Testis (tissue), 3 donors: Measurements from ENCODE around the gene TASP1. TPM values are rescaled to one million over a fixed set of nuclear protein-coding genes. Genes with fewer than 3 reads are reported as not detected.

Experiments
- DNase-seq: peaks from one replicate; pipeline ENCODE4 v3.0.0-alpha.2; 2019
- H3K27ac ChIP-seq, 2 donors: fragments of 200-600 bp; sonication (generic); one replicate each; pipeline ENCODE4 v1.5.1; 2019
- H3K27me3 ChIP-seq: fragments of 200-600 bp; sonication (generic); one replicate; pipeline ENCODE4 v1.5.1; 2019
- H3K36me3 ChIP-seq: fragments of 200-600 bp; sonication (generic); one replicate; pipeline ENCODE4 v1.5.1; 2017; ENCODE audit warnings: low read depth; ENCODE audit errors: missing control alignments
- H3K4me1 ChIP-seq: fragments of 200-600 bp; sonication (generic); one replicate; pipeline ENCODE4 v1.5.1; 2019
- H3K4me3 ChIP-seq, 2 donors: fragments of 200-600 bp; sonication (generic); one replicate each; pipeline ENCODE4 v1.5.1; 2017 to 2019
- H3K9me3 ChIP-seq: fragments of 200-600 bp; sonication (generic); one replicate; pipeline ENCODE4 v1.5.1; 2017
- POLR2A ChIP-seq: fragments of 450-650 bp; IDR thresholded peaks from one replicate; pipeline ENCODE4 v1.6.1; 2017; ENCODE audit warnings: antibody characterized with exemption, mild to moderate bottlenecking, moderate library complexity
- WGBS, 2 donors: methylation state at CpG; one replicate each; pipeline ENCODE4 v1.1.5; 2018; 5-methylcytosine and 5-hydroxymethylcytosine counted together
- intact Hi-C: fragments of 100-400 bp; cut with DNase I; formaldehyde crosslinking; loops from one replicate; pipeline ENCODE4 v1.15.1; 2023; ENCODE audit warnings: low total_unique reads
- polyA plus RNA-seq: library from polyadenylated mRNA; stranded (reverse); fragments of 350-450 nt; fragmentation: Illumina TruSeq; extraction: RNeasy Lipid Tissue Mini Kit (QIAGEN cat#74804); gene quantifications from one replicate; pipeline ENCODE4 v1.2.3, GENCODE V29; 2014; ENCODE audit warnings: low read depth, low replicate concordance; ENCODE audit not compliant: insufficient read depth
- total RNA-seq, 2 donors: library from RNA; depleted of rRNA; stranded (reverse); fragments of >200 nt; gene quantifications; one replicate each; pipeline ENCODE4 v1.2.3, GENCODE V29; 2016
- TF ChIP-seq, protein P1 (sequence below), 3 experiments: fragments of 450-650 bp in 2 of 3; fragments of 200-600 bp in 1 of 3; sonication (generic) in 1 of 3; IDR thresholded peaks; one replicate each; pipeline ENCODE4 v1.5.1; 2016 to 2019; ENCODE audit warnings: antibody characterized with exemption in 3 of 3, mild to moderate bottlenecking in 2 of 3, moderate library complexity in 1 of 3

The TASP1 gene
- total and polyA plus RNA-seq, 3 donors from 2014 or later: 10.5 to 14.4 (median 13.1) TPM

DNA sequence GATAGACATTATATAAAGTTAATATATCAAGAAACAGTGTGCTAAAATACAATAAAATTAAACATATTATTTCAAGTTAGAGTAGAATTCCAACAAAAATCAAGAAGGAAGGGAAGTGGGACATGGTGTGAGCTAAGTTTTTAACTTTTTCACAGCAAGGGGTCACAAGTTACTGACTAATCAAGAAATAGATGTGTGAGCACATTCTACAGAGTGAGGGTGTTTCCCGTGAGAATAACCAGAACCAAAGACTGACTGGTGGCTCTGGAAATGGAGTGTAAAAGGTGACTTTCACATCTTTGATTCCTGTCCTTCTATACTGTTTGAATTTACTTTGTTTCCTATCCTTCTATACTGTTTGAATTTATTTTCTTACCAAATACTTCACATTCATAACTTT, 206.6 kb downstream of the TASP1 start:
- intact Hi-C loops: no loop called here
- TF ChIP-seq POLR2A: no peak
- TF ChIP-seq, protein P1, sequence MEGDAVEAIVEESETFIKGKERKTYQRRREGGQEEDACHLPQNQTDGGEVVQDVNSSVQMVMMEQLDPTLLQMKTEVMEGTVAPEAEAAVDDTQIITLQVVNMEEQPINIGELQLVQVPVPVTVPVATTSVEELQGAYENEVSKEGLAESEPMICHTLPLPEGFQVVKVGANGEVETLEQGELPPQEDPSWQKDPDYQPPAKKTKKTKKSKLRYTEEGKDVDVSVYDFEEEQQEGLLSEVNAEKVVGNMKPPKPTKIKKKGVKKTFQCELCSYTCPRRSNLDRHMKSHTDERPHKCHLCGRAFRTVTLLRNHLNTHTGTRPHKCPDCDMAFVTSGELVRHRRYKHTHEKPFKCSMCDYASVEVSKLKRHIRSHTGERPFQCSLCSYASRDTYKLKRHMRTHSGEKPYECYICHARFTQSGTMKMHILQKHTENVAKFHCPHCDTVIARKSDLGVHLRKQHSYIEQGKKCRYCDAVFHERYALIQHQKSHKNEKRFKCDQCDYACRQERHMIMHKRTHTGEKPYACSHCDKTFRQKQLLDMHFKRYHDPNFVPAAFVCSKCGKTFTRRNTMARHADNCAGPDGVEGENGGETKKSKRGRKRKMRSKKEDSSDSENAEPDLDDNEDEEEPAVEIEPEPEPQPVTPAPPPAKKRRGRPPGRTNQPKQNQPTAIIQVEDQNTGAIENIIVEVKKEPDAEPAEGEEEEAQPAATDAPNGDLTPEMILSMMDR (IDR thresholded peaks at IDR 0.05): no peak
- no peaks in the 10 kb centered on the region for H3K9me3 ChIP-seq
- 95 to 100% methylated on average over 1 of the region's 1 CpG for whole genome bisulfite sequencing, 2 donors
- no peak overlapping the region for H3K4me3 ChIP-seq
- H3K27me3 ChIP-seq: no peaks in the 10 kb centered on the region
- H3K27ac ChIP-seq: no peak overlapping the region
- H3K36me3 ChIP-seq: no peaks in the 10 kb centered on the region
- no peak for DNase-seq
- no peaks in the 10 kb centered on the region for H3K4me1 ChIP-seq

DNA sequence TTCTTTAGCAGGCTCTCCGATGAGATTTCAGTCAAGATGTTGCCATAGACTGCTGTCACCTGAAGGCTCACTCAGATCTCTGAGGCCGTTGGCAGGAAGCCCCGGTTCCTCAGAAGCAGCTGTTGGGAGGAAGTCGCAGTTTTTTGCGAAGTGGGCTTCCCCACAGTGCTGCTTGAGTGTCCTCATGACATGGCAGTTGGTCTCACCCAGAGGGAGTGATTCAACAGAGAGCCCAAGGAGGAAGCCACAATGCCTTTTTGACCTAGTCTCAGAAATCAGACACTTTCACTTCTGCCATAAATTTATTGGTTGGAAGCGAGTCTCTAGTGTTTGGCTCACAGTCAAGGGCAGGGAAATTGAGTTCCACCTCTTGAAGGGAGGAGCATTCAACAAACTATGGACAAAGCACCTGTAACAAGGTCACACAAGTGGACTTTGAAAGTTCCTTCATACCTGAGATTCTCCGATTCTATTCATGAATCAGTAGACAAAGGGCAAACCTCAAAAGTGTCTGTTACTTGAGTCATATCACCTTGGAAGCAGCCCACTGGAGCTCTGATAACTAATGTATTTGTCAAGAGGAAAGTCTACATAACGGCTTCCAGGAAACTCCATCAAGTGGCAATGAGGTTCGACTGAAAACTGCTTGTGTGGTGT, 208.3 kb downstream of the TASP1 start:
- no peak overlapping the region for H3K4me3 ChIP-seq
- no peaks in the 10 kb centered on the region for H3K36me3 ChIP-seq
- no peaks in the 10 kb centered on the region for H3K9me3 ChIP-seq
- H3K27me3 ChIP-seq: no peaks in the 10 kb centered on the region
- intact Hi-C loops: no loop called here
- DNase-seq: no peak
- TF ChIP-seq, protein P1 (IDR thresholded peaks at IDR 0.05): no peak
- no peak for TF ChIP-seq POLR2A
- 87 to 93% methylated on average over 6 to 9 of the region's 9 CpGs for WGBS, 2 donors
- H3K4me1 ChIP-seq: no peaks in the 10 kb centered on the region
- no peak overlapping the region for H3K27ac ChIP-seq

DNA sequence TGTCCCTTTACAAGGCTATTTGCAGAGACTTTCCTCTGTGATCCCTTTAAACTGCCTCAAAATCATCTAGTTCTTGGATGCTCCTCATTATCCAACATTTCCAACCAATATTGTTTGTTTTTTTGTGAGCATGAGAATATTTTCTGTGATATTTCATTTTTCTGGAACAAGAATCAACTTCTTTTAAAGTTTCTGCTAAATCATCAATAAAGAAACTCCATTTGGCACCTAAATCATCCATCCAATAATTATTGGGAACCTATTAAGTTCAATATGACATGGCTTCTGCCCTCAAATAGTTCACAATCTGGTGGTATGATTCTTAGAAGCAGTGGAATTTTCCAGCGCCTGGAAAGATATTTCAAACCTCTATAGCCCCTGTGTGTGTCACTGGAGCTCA, 210.0 kb downstream of the TASP1 start:
- no peaks in the 10 kb centered on the region for H3K4me1 ChIP-seq
- intact Hi-C loops: no loop called here
- no peaks in the 10 kb centered on the region for H3K27me3 ChIP-seq
- no peak overlapping the region for H3K4me3 ChIP-seq
- TF ChIP-seq POLR2A: no peak
- TF ChIP-seq, protein P1 (IDR thresholded peaks at IDR 0.05): no peak
- 94 to 100% methylated on average over 1 of the region's 1 CpG for WGBS, 2 donors
- no peak for DNase-seq
- no peaks in the 10 kb centered on the region for H3K9me3 ChIP-seq
- H3K27ac ChIP-seq: no peak overlapping the region
- no peaks in the 10 kb centered on the region for H3K36me3 ChIP-seq

DNA sequence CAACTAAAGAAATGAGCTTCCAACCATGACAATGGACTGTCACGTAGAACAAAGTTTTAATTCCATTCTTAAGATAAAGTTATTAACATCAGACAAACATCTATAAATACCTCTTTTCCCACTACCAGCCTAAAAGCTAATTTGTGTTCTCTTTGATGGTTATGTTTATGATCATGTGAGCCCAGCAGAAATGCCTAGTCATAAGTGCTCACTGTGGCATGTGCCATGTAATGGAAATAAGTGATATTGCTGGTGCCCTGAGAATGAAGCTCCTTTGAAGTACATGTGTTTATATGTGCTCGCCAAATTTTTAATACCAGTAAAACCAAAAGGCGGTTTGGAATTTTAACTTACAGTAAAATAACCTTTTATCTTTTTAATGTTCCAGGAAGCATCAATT, 211.9 kb downstream of the TASP1 start:
- DNase-seq: no peak
- H3K9me3 ChIP-seq: no peaks in the 10 kb centered on the region
- no peak overlapping the region for H3K27ac ChIP-seq
- H3K27me3 ChIP-seq: no peaks in the 10 kb centered on the region
- H3K4me3 ChIP-seq: no peak overlapping the region
- no peaks in the 10 kb centered on the region for H3K4me1 ChIP-seq
- no peak for TF ChIP-seq POLR2A
- TF ChIP-seq, protein P1 (IDR thresholded peaks at IDR 0.05): no peak
- intact Hi-C loops: no loop called here
- H3K36me3 ChIP-seq: no peaks in the 10 kb centered on the region
- 76 to 84% methylated on average over 3 of the region's 3 CpGs for WGBS, 2 donors
